Mesothelial cell of epicardium (in vitro differentiated cells): ENCODE measurements around the gene MED12L. TPM values are rescaled to one million over a fixed set of nuclear protein-coding genes. Genes with fewer than 3 reads are reported as not detected.
"Not testable (repeated sequence)": the region's sequence is repeated elsewhere in the genome, so short reads cannot be mapped to it uniquely, and the experiment has no call there.

Experiments used
- DNase-seq, 2 experiments: peaks; one replicate each; pipeline ENCODE4 v3.0.0; 2021; ENCODE audit warnings: low spot score in 2 of 2; ENCODE audit not compliant: unreplicated experiment in 2 of 2
- H3K27ac Mint-ChIP-seq: 2 replicates; pipeline ENCODE4 v1.8.0; 2021; ENCODE audit warnings: mixed read lengths
- H3K27me3 Mint-ChIP-seq: 2 replicates; pipeline ENCODE4 v1.8.0; 2021; ENCODE audit warnings: low read depth, mixed read lengths
- H3K36me3 Mint-ChIP-seq: 2 replicates; pipeline ENCODE4 v1.8.0; 2021; ENCODE audit warnings: mixed read lengths
- H3K4me1 Mint-ChIP-seq: 2 replicates; pipeline ENCODE4 v1.8.0; 2021; ENCODE audit warnings: mixed read lengths
- H3K4me3 Mint-ChIP-seq: 2 replicates; pipeline ENCODE4 v1.8.0; 2021; ENCODE audit warnings: mild to moderate bottlenecking, moderate library complexity, mixed read lengths
- H3K9me3 Mint-ChIP-seq: 2 replicates; pipeline ENCODE4 v1.8.0; 2021; ENCODE audit warnings: mixed read lengths
- CTCF ChIP-seq: fragments of 200-600 bp; sonication (generic); IDR thresholded peaks from one replicate; pipeline ENCODE4 v1.5.0; 2021; ENCODE audit warnings: antibody characterized with exemption; ENCODE audit not compliant: unreplicated experiment
- total RNA-seq: library from RNA; stranded (reverse); gene quantifications from 3 replicates; pipeline ENCODE4 v1.2.1, GENCODE V29; 2021

Gene MED12L
- total RNA-seq, 1 donor from 2014 or later = 13.8 TPM

- Mint-ChIP-seq H3K4me1 (peaks cover 10% of the 10 kb centered on the region), H3K36me3 (peaks cover 7% of the 10 kb centered on the region), H3K27me3 (no peaks in the 10 kb centered on the region), H3K9me3 (no peaks in the 10 kb centered on the region), H3K4me3 (no peak overlapping the region), H3K27ac (no peak overlapping the region)
- TF ChIP-seq CTCF = no peak
- DNase-seq = no peak
These were observed 300.6 kb downstream of the MED12L start for GRCh38 chr3:151386056-151386455.

GRCh38 chr3:151387432-151387831 lies 302.0 kb downstream of the MED12L start:
- H3K36me3 Mint-ChIP-seq = peaks cover 7% of the 10 kb centered on the region

GRCh38 chr3:151387842-151388241 lies 302.4 kb downstream of the MED12L start:
- peaks cover 8% of the 10 kb centered on the region for H3K36me3 Mint-ChIP-seq
- no peak overlapping the region for H3K4me3 Mint-ChIP-seq
- no peaks in the 10 kb centered on the region for H3K27me3 Mint-ChIP-seq
- H3K27ac Mint-ChIP-seq = no peak overlapping the region
- peaks cover 10% of the 10 kb centered on the region for H3K4me1 Mint-ChIP-seq
- no peak for DNase-seq
- no peaks in the 10 kb centered on the region for H3K9me3 Mint-ChIP-seq
- TF ChIP-seq CTCF = no peak

More at GRCh38 chr3:151387432-151387831, 302.0 kb downstream of the MED12L start:
- Mint-ChIP-seq H3K4me3 (no peak overlapping the region), H3K4me1 (peaks cover 10% of the 10 kb centered on the region), H3K27ac (no peak overlapping the region), H3K27me3 (no peaks in the 10 kb centered on the region), H3K9me3 (no peaks in the 10 kb centered on the region)
- TF ChIP-seq CTCF = no peak
- no peak for DNase-seq

GRCh38 chr3:151391720-151392119 lies 306.3 kb downstream of the MED12L start:
- no peak overlapping the region for H3K4me3 Mint-ChIP-seq
- H3K4me1 Mint-ChIP-seq = peaks cover 6% of the 10 kb centered on the region
- H3K27ac Mint-ChIP-seq = no peak overlapping the region
- H3K27me3 Mint-ChIP-seq = no peaks in the 10 kb centered on the region
- no peaks in the 10 kb centered on the region for H3K9me3 Mint-ChIP-seq
- no peak for DNase-seq
- no peak for TF ChIP-seq CTCF
- H3K36me3 Mint-ChIP-seq = peaks cover 12% of the 10 kb centered on the region

GRCh38 chr3:151392191-151392590 lies 306.7 kb downstream of the MED12L start:
- not testable (repeated sequence) for DNase-seq, H3K9me3 Mint-ChIP-seq, H3K27ac Mint-ChIP-seq, H3K4me3 Mint-ChIP-seq, H3K27me3 Mint-ChIP-seq, H3K4me1 Mint-ChIP-seq
- peaks cover 12% of the 10 kb centered on the region for H3K36me3 Mint-ChIP-seq

GRCh38 chr3:151393146-151393830 lies 307.8 kb downstream of the MED12L start:
- no peak for DNase-seq
- Mint-ChIP-seq H3K9me3 (no peaks in the 10 kb centered on the region), H3K27me3 (no peaks in the 10 kb centered on the region), H3K4me3 (no peak overlapping the region), H3K36me3 (peaks cover 8% of the 10 kb centered on the region), H3K27ac (no peak overlapping the region), H3K4me1 (peaks cover 6% of the 10 kb centered on the region)
- no peak for TF ChIP-seq CTCF
